ENCODE results near the gene DRC7.
"Not testable (repeated sequence)": the region's sequence is repeated elsewhere in the genome, so short reads cannot be mapped to it uniquely, and the experiment has no call there.

The DRC7 gene

GRCh38 chr16:57765160-57765728 is 70.6 kb downstream of the DRC7 start:
- no peak for DNase-seq

GRCh38 chr16:57766714-57767348 is 72.2 kb downstream of the DRC7 start:
- no peak for DNase-seq

- no peak for DNase-seq
These were observed 75.0 kb downstream of the DRC7 start for GRCh38 chr16:57769541-57770145.

- DNase-seq, result no peak
These were observed 75.8 kb downstream of the DRC7 start for GRCh38 chr16:57770361-57770760.

GRCh38 chr16:57771141-57771785 is 76.7 kb downstream of the DRC7 start:
- DNase-seq, result no peak

GRCh38 chr16:57773019-57773418 is 78.4 kb downstream of the DRC7 start:
- DNase-seq, result no peak

- no peak for DNase-seq
These were observed 79.2 kb downstream of the DRC7 start for GRCh38 chr16:57773655-57774295.

GRCh38 chr16:57774705-57775285 is 80.2 kb downstream of the DRC7 start:
- DNase-seq, result no peak

GRCh38 chr16:57775661-57776469 is 81.3 kb downstream of the DRC7 start:
- no peak for DNase-seq

GRCh38 chr16:57778658-57779057 is 84.1 kb downstream of the DRC7 start:
- no peak for DNase-seq

GRCh38 chr16:57779836-57780235 is 85.2 kb downstream of the DRC7 start:
- DNase-seq, result not testable (repeated sequence)

- no peak for DNase-seq
These were observed 86.7 kb downstream of the DRC7 start for GRCh38 chr16:57781349-57781740.

All from 8988T (cell line).